SK-N-SH (cell line): ENCODE measurements around the gene DENND6A. TPM values are rescaled to one million over a fixed set of nuclear protein-coding genes. Genes with fewer than 3 reads are reported as not detected.
A peak's percentile ranks its signal among the peaks of the same experiment; 100 is the strongest.

Experiments
- CTCF ChIA-PET: fragments of 300-600, 350-600 bp; formaldehyde crosslinking; extraction: SDS; loops from one replicate; lab custom pipeline; 2021; lab: Yijun Ruan, JAX
- POLR2A ChIA-PET: fragments of 350-600 bp; sonication (Branson Sonifier 250); formaldehyde crosslinking; extraction: SDS; loops from one replicate; lab custom pipeline; 2020; ENCODE audit warnings: antibody characterized with exemption, inconsistent platforms; lab: Yijun Ruan, JAX
- DNase-seq: peaks from one replicate; pipeline ENCODE4 v3.0.0; 2012
- H2AFZ ChIP-seq: fragments of 200-600 bp; sonication (generic); 2 replicates; pipeline ENCODE4 v1.8.1; 2016; ENCODE audit warnings: antibody characterized with exemption, mild to moderate bottlenecking, low read depth
- H3F3A ChIP-seq: fragments of 200-600 bp; sonication (generic); replicated peaks from 2 replicates; pipeline ENCODE3; 2016; ENCODE audit warnings: antibody characterized with exemption, mild to moderate bottlenecking; ENCODE audit not compliant: insufficient read depth
- H3K27ac ChIP-seq, 2 experiments: fragments of 200-500 bp in 1 of 2; fragments of 200-600 bp in 1 of 2; sonication (Bioruptor generic) in 1 of 2; sonication (generic), shearing (Covaris generic) in 1 of 2; 2 replicates each; pipeline versions ENCODE4 v1.5.1 to v1.6.1; 2014 to 2016; ENCODE audit warnings: low read depth in 2 of 2, inconsistent platforms in 1 of 2, low read length in 1 of 2, mild to moderate bottlenecking in 1 of 2, mixed read lengths in 1 of 2
- H3K27me3 ChIP-seq: fragments of 200-600 bp; sonication (generic), shearing (Covaris generic); 2 replicates; pipeline ENCODE4 v1.6.1; 2016; ENCODE audit warnings: mixed run types; ENCODE audit not compliant: insufficient read depth
- H3K36me3 ChIP-seq, 2 experiments: fragments of 200-500 bp in 1 of 2; fragments of 200-600 bp in 1 of 2; sonication (Bioruptor generic) in 1 of 2; sonication (generic) in 1 of 2; replicated peaks in 1 of 2; 2 replicates each; pipeline versions ENCODE3 to v1.5.1; 2014 to 2016; ENCODE audit warnings: low read length in 1 of 2, mild to moderate bottlenecking in 1 of 2; ENCODE audit not compliant: insufficient read depth in 2 of 2, control insufficient read depth in 1 of 2
- H3K4me1 ChIP-seq, 2 experiments: fragments of 200-500 bp in 1 of 2; fragments of 200-600 bp in 1 of 2; sonication (Bioruptor generic) in 1 of 2; sonication (generic), shearing (Covaris generic) in 1 of 2; 2 replicates each; pipeline versions ENCODE4 v1.5.1 to v1.6.1; 2014 to 2016; ENCODE audit warnings: low read depth in 1 of 2, low read length in 1 of 2, mixed run types in 1 of 2; ENCODE audit not compliant: insufficient read depth in 2 of 2, control insufficient read depth in 1 of 2
- H3K4me2 ChIP-seq: fragments of 200-600 bp; sonication (generic), shearing (Covaris generic); 2 replicates; pipeline ENCODE4 v1.6.1; 2017; ENCODE audit warnings: mixed run types
- H3K4me3 ChIP-seq, 2 experiments: fragments of 200-500 bp in 1 of 2; fragments of 200-600 bp in 1 of 2; sonication (Bioruptor generic) in 1 of 2; sonication (generic), shearing (Covaris generic) in 1 of 2; 2 replicates each; pipeline versions ENCODE4 v1.5.1 to v1.8.1; 2014 to 2016; ENCODE audit warnings: low read depth in 2 of 2, inconsistent platforms in 1 of 2, low read length in 1 of 2, mild to moderate bottlenecking in 1 of 2, mixed read lengths in 1 of 2, moderate library complexity in 1 of 2
- H3K79me2 ChIP-seq: fragments of 200-600 bp; sonication (generic); 2 replicates; pipeline ENCODE4 v1.8.1; 2017; ENCODE audit warnings: mild to moderate bottlenecking; ENCODE audit not compliant: insufficient read depth
- H3K9ac ChIP-seq: fragments of 200-600 bp; sonication (generic); 2 replicates; pipeline ENCODE4 v1.6.1; 2017; ENCODE audit warnings: mixed run types
- H3K9me2 ChIP-seq: fragments of 200-600 bp; sonication (generic); 2 replicates; pipeline ENCODE4 v1.6.1; 2017; ENCODE audit warnings: mixed run types
- H3K9me3 ChIP-seq: fragments of 200-600 bp; sonication (generic); 2 replicates; pipeline ENCODE4 v1.6.1; 2017; ENCODE audit warnings: mixed run types, mild to moderate bottlenecking, moderate library complexity
- H4K20me1 ChIP-seq: fragments of 200-600 bp; sonication (generic); 2 replicates; pipeline ENCODE4 v1.6.1; 2017; ENCODE audit warnings: mild to moderate bottlenecking, mixed run types; ENCODE audit not compliant: insufficient read depth
- CTCF ChIP-seq: fragments of 200-600 bp; sonication (generic); IDR thresholded peaks from 2 replicates; pipeline ENCODE4 v1.6.1; 2017; ENCODE audit warnings: antibody characterized with exemption, mild to moderate bottlenecking, moderate library complexity
- GATA2 ChIP-seq: sonication (generic); formaldehyde crosslinking; IDR thresholded peaks from 2 replicates; pipeline ENCODE4 v1.5.0; 2020; ENCODE audit warnings: mild to moderate bottlenecking, missing genetic modification reagents
- MAX ChIP-seq: IDR thresholded peaks from 2 replicates; pipeline ENCODE4 v1.4.0; 2012; ENCODE audit warnings: low read depth
- RAD21 ChIP-seq: IDR thresholded peaks from 2 replicates; pipeline ENCODE4 v1.6.1; 2012; ENCODE audit warnings: mild to moderate bottlenecking, low read length
- REST ChIP-seq: IDR thresholded peaks from 2 replicates; pipeline ENCODE4 v1.6.1; 2012; ENCODE audit warnings: mild to moderate bottlenecking, low read depth, low read length, moderate library complexity
- SMC3 ChIP-seq: IDR thresholded peaks from 2 replicates; pipeline ENCODE4 v1.6.1; 2012; ENCODE audit warnings: low read depth, low read length, improper control_type of control experiment
- WGBS: methylation state at CpG from one replicate; pipeline ENCODE4 v1.1.6; 2017; ENCODE audit warnings: low lambda C conversion rate; 5-methylcytosine and 5-hydroxymethylcytosine counted together
- polyA plus RNA-seq, 3 experiments: library from polyadenylated mRNA; depleted of rRNA; stranded (reverse); fragments of >200 nt; gene quantifications; 2 replicates each; pipeline ENCODE4 v1.2.3, GENCODE V29; 2012

Gene DENND6A
- polyA plus RNA-seq, 1 of the 3 experiments (the other 2 are of a cell fraction): 5.8 TPM

GRCh38 chr3:57582474-57583168 is 110.3 kb downstream of the DENND6A start:
- H3K4me2 ChIP-seq: no peak overlapping the region
- peaks cover 99% of the 10 kb centered on the region for H4K20me1 ChIP-seq
- peaks cover 38% of the 10 kb centered on the region for H3F3A ChIP-seq
- H3K9ac ChIP-seq: no peak overlapping the region
- H3K9me2 ChIP-seq: no peaks in the 10 kb centered on the region
- no peaks in the 10 kb centered on the region for H3K27me3 ChIP-seq
- TF ChIP-seq CTCF (peak; percentile 29; the same call in 1 of the 2 replicates), REST (no peak), RAD21 (peak; percentile 30; the same call in 1 of the 2 replicates)
- peak; percentile 10 for DNase-seq
- H3K4me3 ChIP-seq: no peak overlapping the region
- no peaks in the 10 kb centered on the region for H3K9me3 ChIP-seq
- CTCF ChIA-PET: no interaction called here
- WGBS: 96% methylated on average over 7 of the region's 7 CpGs
- no peaks in the 10 kb centered on the region; a peak in 2 of 4 replicates for H3K4me1 ChIP-seq
- H3K27ac ChIP-seq: no peak overlapping the region
- POLR2A ChIA-PET: no interaction called here
- H3K36me3 ChIP-seq: peaks cover 26 to 84% of the 10 kb centered on the region in 2 experiments
- no peak overlapping the region for H2AFZ ChIP-seq
- H3K79me2 ChIP-seq: peaks cover 100% of the 10 kb centered on the region

- Histone ChIP-seq H3K4me2 (no peak overlapping the region), H3K9me3 (no peaks in the 10 kb centered on the region), H3K9me2 (no peaks in the 10 kb centered on the region), H2AFZ (no peak overlapping the region)
- CTCF ChIA-PET: interaction anchor here (1.6 kb wide), 1 partner anchor 12 kb away, joined by 3 read pairs; no protein-coding TSS in a partner anchor
- TF ChIP-seq GATA2 (CRISPR knock-in tag) (no peak), SMC3 (no peak), MAX (no peak)
- TF ChIP-seq, all 33 proteins: peak for 0
- peaks cover 93% of the 10 kb centered on the region for H4K20me1 ChIP-seq
- H3K27ac ChIP-seq: no peak overlapping the region
- H3K79me2 ChIP-seq: peaks cover 100% of the 10 kb centered on the region
- no peak overlapping the region for H3K9ac ChIP-seq
- H3K4me3 ChIP-seq: no peak overlapping the region
- POLR2A ChIA-PET: no interaction called here
- peaks cover 0 to 5% of the 10 kb centered on the region in 2 experiments; a peak in 1 of 4 replicates for H3K4me1 ChIP-seq
- peaks cover 39 to 92% of the 10 kb centered on the region in 2 experiments for H3K36me3 ChIP-seq
- peaks cover 61% of the 10 kb centered on the region for H3F3A ChIP-seq
- DNase-seq: no peak
- WGBS: 96% methylated on average over 9 of the region's 9 CpGs
- no peaks in the 10 kb centered on the region for H3K27me3 ChIP-seq
These were observed 115.1 kb downstream of the DENND6A start for GRCh38 chr3:57577801-57578200.
